GM23338 (cell line): ENCODE measurements around the gene PIK3R5.

ENCODE experiments used
- CREB1 ChIP-seq: fragments of 250-450 bp; sonication (Bioruptor Pico); IDR thresholded peaks from 2 replicates; pipeline ENCODE4 v1.5.0; 2020; ENCODE audit warnings: low read depth, mild to moderate bottlenecking, moderate library complexity
- EZH2 ChIP-seq: fragments of 200-600 bp; sonication (generic); IDR thresholded peaks from one replicate; pipeline ENCODE4 v1.8.0; 2017; ENCODE audit warnings: antibody characterized with exemption, mild to moderate bottlenecking, low read depth; ENCODE audit not compliant: unreplicated experiment
- EZH2phosphoT487 ChIP-seq: fragments of 200-600 bp; sonication (generic); IDR thresholded peaks from one replicate; pipeline ENCODE4 v1.8.1; 2018; ENCODE audit warnings: antibody characterized with exemption; ENCODE audit not compliant: unreplicated experiment
- NANOG ChIP-seq: IDR thresholded peaks from 2 replicates; pipeline ENCODE4 v1.6.1; 2016; ENCODE audit warnings: antibody characterized with exemption, borderline replicate concordance
- POLR2AphosphoS5 ChIP-seq: IDR thresholded peaks from 2 replicates; pipeline ENCODE4 v1.6.1; 2016; ENCODE audit warnings: antibody characterized with exemption, low read depth
- ZNF331 ChIP-seq: fragments of 250-450 bp; sonication (Bioruptor Pico); IDR thresholded peaks from 2 replicates; pipeline ENCODE4 v1.5.0; 2020; ENCODE audit warnings: low read depth, mild to moderate bottlenecking, moderate library complexity
- TF ChIP-seq, protein P1 (sequence below), 2 experiments: fragments of 200-600 bp in 1 of 2; sonication (generic) in 1 of 2; conservative IDR thresholded peaks; 2 replicates each; pipeline versions ENCODE4 v1.5.1 to v1.6.1; 2016 to 2017; ENCODE audit warnings: antibody characterized with exemption in 2 of 2, low read depth in 2 of 2, mild to moderate bottlenecking in 2 of 2, moderate library complexity in 1 of 2
- TF ChIP-seq, protein P2 (sequence below): IDR thresholded peaks from one replicate; pipeline ENCODE4 v1.6.1; 2018; ENCODE audit warnings: antibody characterized with exemption; ENCODE audit not compliant: unreplicated experiment

DNA sequence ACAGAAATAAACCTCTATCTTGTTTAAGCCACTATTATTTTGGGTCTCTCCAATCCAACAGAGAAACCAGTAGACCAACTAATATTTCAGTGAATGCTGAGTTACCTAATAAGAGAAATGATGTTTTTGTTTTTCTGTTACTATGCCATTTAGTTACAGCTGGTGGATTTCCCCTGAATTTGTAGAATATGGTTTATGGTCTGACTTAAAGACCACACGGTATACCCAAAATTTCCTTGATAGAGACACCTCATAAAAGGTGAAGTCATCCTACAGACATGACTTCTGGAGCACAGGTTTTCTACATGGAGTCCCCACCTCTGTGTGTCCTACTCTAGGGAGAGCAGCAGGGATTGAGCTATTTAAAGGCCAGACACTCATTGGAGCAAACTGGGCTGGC is 13.3 kb downstream of the PIK3R5 start:
- TF ChIP-seq, protein P1, sequence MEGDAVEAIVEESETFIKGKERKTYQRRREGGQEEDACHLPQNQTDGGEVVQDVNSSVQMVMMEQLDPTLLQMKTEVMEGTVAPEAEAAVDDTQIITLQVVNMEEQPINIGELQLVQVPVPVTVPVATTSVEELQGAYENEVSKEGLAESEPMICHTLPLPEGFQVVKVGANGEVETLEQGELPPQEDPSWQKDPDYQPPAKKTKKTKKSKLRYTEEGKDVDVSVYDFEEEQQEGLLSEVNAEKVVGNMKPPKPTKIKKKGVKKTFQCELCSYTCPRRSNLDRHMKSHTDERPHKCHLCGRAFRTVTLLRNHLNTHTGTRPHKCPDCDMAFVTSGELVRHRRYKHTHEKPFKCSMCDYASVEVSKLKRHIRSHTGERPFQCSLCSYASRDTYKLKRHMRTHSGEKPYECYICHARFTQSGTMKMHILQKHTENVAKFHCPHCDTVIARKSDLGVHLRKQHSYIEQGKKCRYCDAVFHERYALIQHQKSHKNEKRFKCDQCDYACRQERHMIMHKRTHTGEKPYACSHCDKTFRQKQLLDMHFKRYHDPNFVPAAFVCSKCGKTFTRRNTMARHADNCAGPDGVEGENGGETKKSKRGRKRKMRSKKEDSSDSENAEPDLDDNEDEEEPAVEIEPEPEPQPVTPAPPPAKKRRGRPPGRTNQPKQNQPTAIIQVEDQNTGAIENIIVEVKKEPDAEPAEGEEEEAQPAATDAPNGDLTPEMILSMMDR (conservative IDR thresholded peaks at IDR 0.05; ENCODE audit: low read depth in 2 of 2): no peak
- TF ChIP-seq, protein P2, sequence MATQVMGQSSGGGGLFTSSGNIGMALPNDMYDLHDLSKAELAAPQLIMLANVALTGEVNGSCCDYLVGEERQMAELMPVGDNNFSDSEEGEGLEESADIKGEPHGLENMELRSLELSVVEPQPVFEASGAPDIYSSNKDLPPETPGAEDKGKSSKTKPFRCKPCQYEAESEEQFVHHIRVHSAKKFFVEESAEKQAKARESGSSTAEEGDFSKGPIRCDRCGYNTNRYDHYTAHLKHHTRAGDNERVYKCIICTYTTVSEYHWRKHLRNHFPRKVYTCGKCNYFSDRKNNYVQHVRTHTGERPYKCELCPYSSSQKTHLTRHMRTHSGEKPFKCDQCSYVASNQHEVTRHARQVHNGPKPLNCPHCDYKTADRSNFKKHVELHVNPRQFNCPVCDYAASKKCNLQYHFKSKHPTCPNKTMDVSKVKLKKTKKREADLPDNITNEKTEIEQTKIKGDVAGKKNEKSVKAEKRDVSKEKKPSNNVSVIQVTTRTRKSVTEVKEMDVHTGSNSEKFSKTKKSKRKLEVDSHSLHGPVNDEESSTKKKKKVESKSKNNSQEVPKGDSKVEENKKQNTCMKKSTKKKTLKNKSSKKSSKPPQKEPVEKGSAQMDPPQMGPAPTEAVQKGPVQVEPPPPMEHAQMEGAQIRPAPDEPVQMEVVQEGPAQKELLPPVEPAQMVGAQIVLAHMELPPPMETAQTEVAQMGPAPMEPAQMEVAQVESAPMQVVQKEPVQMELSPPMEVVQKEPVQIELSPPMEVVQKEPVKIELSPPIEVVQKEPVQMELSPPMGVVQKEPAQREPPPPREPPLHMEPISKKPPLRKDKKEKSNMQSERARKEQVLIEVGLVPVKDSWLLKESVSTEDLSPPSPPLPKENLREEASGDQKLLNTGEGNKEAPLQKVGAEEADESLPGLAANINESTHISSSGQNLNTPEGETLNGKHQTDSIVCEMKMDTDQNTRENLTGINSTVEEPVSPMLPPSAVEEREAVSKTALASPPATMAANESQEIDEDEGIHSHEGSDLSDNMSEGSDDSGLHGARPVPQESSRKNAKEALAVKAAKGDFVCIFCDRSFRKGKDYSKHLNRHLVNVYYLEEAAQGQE: no peak
- TF ChIP-seq POLR2AphosphoS5 (no peak), EZH2phosphoT487 (no peak), CREB1 (CRISPR knock-in tag) (no peak), NANOG (no peak), ZNF331 (CRISPR knock-in tag) (no peak), EZH2 (no peak)
